Muscle layer of colon (tissue), 2 donors: Measurements from ENCODE around the gene LOXHD1.

Experiments
- H3K27ac ChIP-seq: one replicate; pipeline ENCODE4 v1.7.0; 2013; ENCODE audit warnings: low read depth, mild to moderate bottlenecking, low read length, moderate library complexity
- H3K27me3 ChIP-seq, 2 donors: one replicate each; pipeline ENCODE4 v1.7.0; 2013; ENCODE audit warnings: low read length in 2 of 2, mild to moderate bottlenecking in 2 of 2; ENCODE audit not compliant: insufficient read depth in 2 of 2, control insufficient read depth in 1 of 2
- H3K36me3 ChIP-seq: one replicate; pipeline ENCODE4 v1.7.0; 2013; ENCODE audit warnings: mild to moderate bottlenecking, low read length; ENCODE audit not compliant: insufficient read depth
- H3K4me1 ChIP-seq: one replicate; pipeline ENCODE4 v1.7.0; 2013; ENCODE audit warnings: mild to moderate bottlenecking, low read length; ENCODE audit not compliant: insufficient read depth
- H3K4me3 ChIP-seq, 2 donors: one replicate each; pipeline ENCODE4 v1.7.0; 2013; ENCODE audit warnings: low read length in 2 of 2, low read depth in 1 of 2, mild to moderate bottlenecking in 1 of 2, moderate library complexity in 1 of 2
- H3K9ac ChIP-seq: one replicate; pipeline ENCODE4 v1.7.0; 2013; ENCODE audit warnings: low read length
- H3K9me3 ChIP-seq: one replicate; pipeline ENCODE4 v1.7.0; 2013; ENCODE audit warnings: mild to moderate bottlenecking, low read length
- donor health status: abdominal sarcoma.
- donor health status: Adenocarcinoma of cecum.

LOXHD1 gene

DNA sequence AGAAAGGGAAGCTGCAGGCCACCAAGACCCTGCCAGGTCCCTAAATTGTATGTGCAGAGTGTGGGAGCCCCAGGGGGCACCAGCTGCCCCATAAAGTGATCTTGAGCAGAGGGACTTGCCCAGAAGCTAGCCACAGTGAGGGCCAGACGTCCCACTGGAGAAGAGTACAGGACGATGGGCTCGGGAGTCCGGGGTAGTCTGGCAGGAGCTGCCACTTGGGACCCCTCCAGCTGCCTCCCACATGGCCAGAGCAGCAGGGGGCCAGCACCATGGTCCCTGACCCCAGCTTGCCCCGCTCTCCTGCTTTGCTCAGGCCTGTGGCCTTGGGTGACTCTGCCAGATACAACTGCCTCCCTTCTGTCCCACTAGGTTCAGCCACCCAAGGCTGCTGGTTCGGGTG, 11.7 kb upstream of the LOXHD1 start:
- Histone ChIP-seq H3K9me3 (no peaks in the 10 kb centered on the region), H3K9ac (no peak overlapping the region), H3K4me1 (no peaks in the 10 kb centered on the region), H3K27ac (no peak overlapping the region), H3K27me3 (no peaks in the 10 kb centered on the region), H3K4me3 (no peak overlapping the region), H3K36me3 (no peaks in the 10 kb centered on the region)

DNA sequence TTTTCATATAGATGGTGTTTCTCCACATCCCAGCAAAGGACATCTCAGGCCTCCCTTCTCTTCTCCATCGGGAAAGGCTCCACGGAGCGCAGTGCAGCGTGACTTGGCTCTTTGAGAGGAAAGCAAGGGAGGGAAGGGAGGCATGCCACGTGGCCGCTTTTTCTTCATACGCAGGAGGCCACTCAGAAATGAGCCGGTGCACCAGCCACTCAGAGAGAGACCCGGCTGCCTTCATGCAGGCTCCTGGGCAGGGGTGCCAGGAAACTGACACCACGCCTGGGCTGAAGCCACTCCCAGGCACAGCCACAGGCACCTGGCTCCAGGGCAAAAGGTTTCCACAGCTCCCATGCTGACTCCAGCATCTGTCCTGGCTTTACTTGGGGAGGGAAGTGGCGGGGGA, 11.1 kb upstream of the LOXHD1 start:
- no peaks in the 10 kb centered on the region for H3K9me3 ChIP-seq
- no peaks in the 10 kb centered on the region for H3K4me1 ChIP-seq
- H3K27ac ChIP-seq, result no peak overlapping the region
- H3K4me3 ChIP-seq, result no peak overlapping the region
- no peaks in the 10 kb centered on the region for H3K27me3 ChIP-seq
- no peak overlapping the region for H3K9ac ChIP-seq
- H3K36me3 ChIP-seq, result no peaks in the 10 kb centered on the region

DNA sequence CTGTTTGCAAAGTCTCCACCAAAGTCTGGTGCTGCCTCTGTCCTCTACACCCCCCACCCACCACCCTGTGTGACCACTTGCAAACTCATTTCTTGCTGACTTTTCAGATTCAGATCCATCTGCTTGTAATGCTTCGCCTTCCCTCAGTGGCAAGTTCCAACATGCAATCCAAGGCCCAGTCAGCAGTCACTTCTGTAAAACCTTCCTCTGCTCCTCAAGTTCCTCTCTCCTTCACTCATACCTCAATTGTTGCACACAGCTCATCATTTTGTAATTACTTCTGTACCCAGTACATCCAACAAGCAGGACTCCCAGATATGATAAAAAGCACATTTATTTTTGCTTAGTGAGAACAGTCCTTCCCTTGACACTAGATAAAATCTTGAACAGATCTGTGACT, 6.5 kb upstream of the LOXHD1 start:
- no peak overlapping the region for H3K27ac ChIP-seq
- no peak overlapping the region for H3K4me3 ChIP-seq
- H3K4me1 ChIP-seq, result no peaks in the 10 kb centered on the region
- no peak overlapping the region for H3K9ac ChIP-seq
- no peaks in the 10 kb centered on the region for H3K27me3 ChIP-seq
- H3K36me3 ChIP-seq, result no peaks in the 10 kb centered on the region
- no peaks in the 10 kb centered on the region for H3K9me3 ChIP-seq

DNA sequence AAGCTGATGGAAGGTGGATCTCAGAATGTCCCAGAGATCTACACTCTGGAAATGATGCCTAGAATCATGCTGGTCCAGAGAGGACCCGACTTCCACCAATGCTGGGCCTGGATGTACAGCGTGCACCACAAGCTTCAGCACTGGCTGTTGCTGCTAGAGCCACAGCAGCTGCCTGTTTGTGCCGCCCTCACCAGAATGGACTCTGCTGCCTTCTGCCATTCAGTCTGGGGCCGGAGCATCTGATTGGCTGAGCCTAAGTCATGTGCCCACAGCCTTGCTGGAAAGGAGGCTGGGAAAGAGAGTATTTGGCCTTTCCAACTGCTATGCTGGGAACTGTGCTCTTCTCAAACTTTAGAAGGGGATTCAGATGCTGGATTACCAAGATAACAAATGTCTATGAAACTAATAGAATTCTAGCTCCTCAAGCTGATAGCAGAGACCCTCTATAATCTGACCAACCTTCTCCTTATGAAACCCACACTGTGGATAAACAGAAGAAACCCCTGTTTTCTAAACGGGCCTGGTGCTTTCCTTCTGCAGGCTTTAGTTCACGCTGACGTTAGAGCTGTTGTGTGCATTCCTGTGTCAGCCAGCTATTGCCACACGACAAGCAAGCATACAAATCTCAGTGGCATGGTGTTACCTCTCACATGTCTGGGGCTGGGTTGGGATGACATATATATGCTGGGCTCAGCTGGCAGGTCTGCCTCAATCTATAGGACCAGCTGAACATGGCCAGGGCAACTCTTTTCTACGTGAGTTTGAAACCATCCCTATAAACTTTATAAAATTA, 4.1 kb upstream of the LOXHD1 start:
- H3K4me1 ChIP-seq, result no peaks in the 10 kb centered on the region
- H3K4me3 ChIP-seq, result no peak overlapping the region
- H3K27me3 ChIP-seq, result no peaks in the 10 kb centered on the region
- H3K9me3 ChIP-seq, result no peaks in the 10 kb centered on the region
- no peaks in the 10 kb centered on the region for H3K36me3 ChIP-seq
- H3K9ac ChIP-seq, result no peak overlapping the region
- H3K27ac ChIP-seq, result no peak overlapping the region

- Histone ChIP-seq H3K27me3 (no peaks in the 10 kb centered on the region), H3K27ac (no peak overlapping the region), H3K36me3 (no peaks in the 10 kb centered on the region), H3K4me1 (no peaks in the 10 kb centered on the region), H3K9me3 (no peaks in the 10 kb centered on the region), H3K4me3 (no peak overlapping the region), H3K9ac (no peak overlapping the region)
Observed at GRCh38 chr18:46659484-46659883, 2.5 kb upstream of the LOXHD1 start.

DNA sequence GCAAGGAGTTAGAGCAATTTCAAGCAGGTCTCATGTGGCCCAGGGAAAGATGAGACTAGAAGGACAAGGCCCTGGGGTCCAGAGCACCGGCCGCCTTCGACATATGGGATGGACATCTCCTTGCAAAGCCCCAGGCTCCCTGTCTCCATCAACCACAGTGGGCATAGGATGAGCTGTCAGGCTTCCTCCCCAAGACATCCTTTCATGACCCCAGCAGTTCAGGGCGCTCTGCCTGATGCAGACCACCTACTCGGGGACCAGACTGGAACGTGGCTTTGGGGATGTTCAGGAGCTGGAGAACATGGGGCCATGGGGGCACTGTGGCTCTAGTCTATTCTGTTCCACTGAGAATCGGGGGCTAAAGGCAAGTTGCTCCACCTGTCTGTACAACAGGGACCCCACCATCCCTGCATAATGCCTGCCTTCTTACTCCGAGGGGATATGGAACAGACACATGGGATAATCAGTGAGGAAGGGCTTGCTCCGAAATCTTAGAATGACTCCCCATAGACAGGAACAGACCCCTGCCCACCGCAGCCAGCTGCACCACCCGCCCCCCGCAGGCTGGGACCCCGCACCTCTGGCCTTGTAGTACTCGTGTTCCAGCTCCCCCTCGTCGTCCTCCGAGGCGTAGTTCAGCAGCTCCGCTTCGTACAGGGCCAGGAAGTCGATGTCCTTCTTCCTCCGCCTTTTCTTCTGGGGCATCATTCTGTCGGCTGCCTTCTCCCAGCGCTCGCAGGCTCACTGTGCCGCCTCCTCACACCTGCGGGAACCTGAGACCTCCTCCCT, 500 bp downstream of the LOXHD1 start:
- Histone ChIP-seq H3K27me3 (no peaks in the 10 kb centered on the region), H3K4me3 (no peak overlapping the region), H3K9ac (no peak overlapping the region), H3K9me3 (no peaks in the 10 kb centered on the region), H3K27ac (no peak overlapping the region), H3K36me3 (no peaks in the 10 kb centered on the region), H3K4me1 (no peaks in the 10 kb centered on the region)

DNA sequence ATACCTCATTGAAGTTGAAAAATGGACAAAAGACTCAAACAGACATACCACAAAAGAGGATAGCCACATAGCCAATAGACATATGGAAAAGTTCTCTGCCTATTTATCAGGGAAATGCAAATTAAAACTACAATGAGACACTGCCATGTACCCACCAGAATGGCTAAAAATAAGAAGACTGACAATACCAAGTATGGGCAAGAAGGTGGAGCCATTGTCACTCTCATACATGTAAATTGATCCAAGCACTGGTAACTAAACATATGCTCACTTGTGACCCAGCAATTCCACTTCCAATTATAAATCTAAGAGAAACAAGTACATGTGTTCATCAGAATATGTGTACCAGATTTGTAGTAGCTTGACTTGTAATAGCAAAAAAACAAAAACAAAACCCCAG, 4.6 kb downstream of the LOXHD1 start:
- Histone ChIP-seq H3K36me3 (no peaks in the 10 kb centered on the region), H3K27me3 (no peaks in the 10 kb centered on the region), H3K27ac (no peak overlapping the region), H3K4me3 (no peak overlapping the region), H3K9ac (no peak overlapping the region), H3K4me1 (no peaks in the 10 kb centered on the region), H3K9me3 (no peaks in the 10 kb centered on the region)

GRCh38 chr18:46650681-46651080, 6.3 kb downstream of the LOXHD1 start:
- H3K36me3 ChIP-seq, result no peaks in the 10 kb centered on the region
- no peak overlapping the region for H3K9ac ChIP-seq
- H3K4me1 ChIP-seq, result no peaks in the 10 kb centered on the region
- H3K9me3 ChIP-seq, result no peaks in the 10 kb centered on the region
- no peak overlapping the region for H3K27ac ChIP-seq
- no peaks in the 10 kb centered on the region for H3K27me3 ChIP-seq
- H3K4me3 ChIP-seq, result no peak overlapping the region

- H3K36me3 ChIP-seq, result no peaks in the 10 kb centered on the region
- H3K9me3 ChIP-seq, result no peaks in the 10 kb centered on the region
- no peak overlapping the region for H3K4me3 ChIP-seq
- H3K4me1 ChIP-seq, result no peaks in the 10 kb centered on the region
- no peak overlapping the region for H3K9ac ChIP-seq
- H3K27ac ChIP-seq, result no peak overlapping the region
- H3K27me3 ChIP-seq, result no peaks in the 10 kb centered on the region
Observed at GRCh38 chr18:46649071-46649862, 7.8 kb downstream of the LOXHD1 start.

GRCh38 chr18:46646468-46646867, 10.6 kb downstream of the LOXHD1 start:
- Histone ChIP-seq H3K9ac (no peak overlapping the region), H3K4me3 (no peak overlapping the region), H3K9me3 (no peaks in the 10 kb centered on the region), H3K4me1 (no peaks in the 10 kb centered on the region), H3K27me3 (no peaks in the 10 kb centered on the region), H3K27ac (no peak overlapping the region), H3K36me3 (no peaks in the 10 kb centered on the region)

GRCh38 chr18:46642561-46642960, 14.5 kb downstream of the LOXHD1 start:
- Histone ChIP-seq H3K9ac (no peak overlapping the region), H3K27me3 (no peaks in the 10 kb centered on the region), H3K9me3 (no peaks in the 10 kb centered on the region), H3K4me1 (no peaks in the 10 kb centered on the region), H3K27ac (no peak overlapping the region), H3K4me3 (no peak overlapping the region), H3K36me3 (no peaks in the 10 kb centered on the region)
